SK-N-SH treated with all-trans-retinoic acid at 6 μM for 48 hours (cell line): ENCODE data around the gene STK11IP.
A peak's percentile ranks its signal among the peaks of the same experiment; 100 is the strongest.

ENCODE experiments used
- ATAC-seq: fragments of 200-7000 bp; cut with Tn5 transposase; 3 replicates; pipeline ENCODE4 v1.9.1; 2020; ENCODE audit warnings: mild to moderate bottlenecking, moderate library complexity
- ARNTL ChIP-seq: fragments of 450-650 bp; formaldehyde crosslinking; IDR thresholded peaks from 2 replicates; pipeline ENCODE4 v1.5.0; 2020; ENCODE audit warnings: low read depth, mild to moderate bottlenecking, moderate library complexity, borderline replicate concordance
- BACH2 ChIP-seq: fragments of 250-450 bp; sonication (Bioruptor Pico); IDR thresholded peaks from 2 replicates; pipeline ENCODE4 v1.9.0; 2021; ENCODE audit warnings: mild to moderate bottlenecking, borderline replicate concordance
- CSDC2 ChIP-seq: fragments of 250-450 bp; sonication (Bioruptor Pico); IDR thresholded peaks from 2 replicates; pipeline ENCODE4 v1.5.0; 2020; ENCODE audit warnings: mild to moderate bottlenecking, moderate library complexity
- CSRNP3 ChIP-seq: fragments of 250-450 bp; sonication (Bioruptor Pico); IDR thresholded peaks from 2 replicates; pipeline ENCODE4 v1.5.1; 2021; ENCODE audit warnings: mild to moderate bottlenecking, moderate library complexity
- ESRRG ChIP-seq: fragments of 250-450 bp; sonication (Bioruptor Pico); IDR thresholded peaks from 2 replicates; pipeline ENCODE4 v1.6.1; 2021; ENCODE audit warnings: mild to moderate bottlenecking
- GLIS3 ChIP-seq: fragments of 250-450 bp; sonication (Bioruptor Pico); IDR thresholded peaks from 2 replicates; pipeline ENCODE4 v1.5.0; 2020; ENCODE audit warnings: mild to moderate bottlenecking, moderate library complexity
- PATZ1 ChIP-seq: fragments of 250-450 bp; sonication (Bioruptor Pico); IDR thresholded peaks from 2 replicates; pipeline ENCODE4 v1.8.0; 2020; ENCODE audit warnings: mild to moderate bottlenecking, moderate library complexity, borderline replicate concordance
- PPARA ChIP-seq: fragments of 250-450 bp; sonication (Bioruptor Pico); IDR thresholded peaks from 2 replicates; pipeline ENCODE4 v1.5.0; 2020; ENCODE audit warnings: mild to moderate bottlenecking, borderline replicate concordance
- RARB ChIP-seq: fragments of 250-450 bp; sonication (Bioruptor Pico); IDR thresholded peaks from 2 replicates; pipeline ENCODE4 v1.8.0; 2021; ENCODE audit warnings: mild to moderate bottlenecking, moderate library complexity
- TCF4 ChIP-seq: fragments of 250-450 bp; sonication (Bioruptor Pico); IDR thresholded peaks from 2 replicates; pipeline ENCODE4 v1.8.0; 2021; ENCODE audit warnings: mild to moderate bottlenecking, moderate library complexity, borderline replicate concordance
- TOX ChIP-seq: fragments of 250-450 bp; sonication (Bioruptor Pico); IDR thresholded peaks from 2 replicates; pipeline ENCODE4 v1.8.0; 2021; ENCODE audit warnings: mild to moderate bottlenecking, moderate library complexity, borderline replicate concordance
- ZC3H10 ChIP-seq: fragments of 250-450 bp; sonication (Bioruptor Pico); IDR thresholded peaks from 2 replicates; pipeline ENCODE4 v1.5.1; 2021; ENCODE audit warnings: mild to moderate bottlenecking, moderate library complexity
- ZFP3 ChIP-seq: fragments of 250-450 bp; sonication (Bioruptor Pico); IDR thresholded peaks from 2 replicates; pipeline ENCODE4 v1.5.0; 2020; ENCODE audit warnings: mild to moderate bottlenecking, moderate library complexity
- ZFP30 ChIP-seq: fragments of 450-650 bp; formaldehyde crosslinking; IDR thresholded peaks from 2 replicates; pipeline ENCODE4 v1.5.0; 2022; ENCODE audit warnings: mild to moderate bottlenecking, moderate library complexity
- ZNF565 ChIP-seq: fragments of 450-650 bp; formaldehyde crosslinking; conservative IDR thresholded peaks from 2 replicates; pipeline ENCODE4 v1.5.0; 2020; ENCODE audit warnings: low read depth, mild to moderate bottlenecking, moderate library complexity
- ZNF70 ChIP-seq: fragments of 450-650 bp; formaldehyde crosslinking; IDR thresholded peaks from 2 replicates; pipeline ENCODE4 v1.5.0; 2020; ENCODE audit warnings: mild to moderate bottlenecking, moderate library complexity
- ZNF8 ChIP-seq: fragments of 450-650 bp; formaldehyde crosslinking; IDR thresholded peaks from 2 replicates; pipeline ENCODE4 v1.5.0; 2020; ENCODE audit warnings: mild to moderate bottlenecking, moderate library complexity
- TF ChIP-seq, protein P1 (sequence below): fragments of 250-450 bp; sonication (Bioruptor Pico); IDR thresholded peaks from 2 replicates; pipeline ENCODE4 v1.5.1; 2020; ENCODE audit warnings: low read depth, mild to moderate bottlenecking, moderate library complexity
- TF ChIP-seq, protein P2 (sequence below): fragments of 250-450 bp; sonication (Bioruptor Pico); IDR thresholded peaks from 2 replicates; pipeline ENCODE4 v1.5.0; 2020; ENCODE audit warnings: mild to moderate bottlenecking, moderate library complexity

The STK11IP gene

GRCh38 chr2:219593154-219593553 is 4.5 kb upstream of the STK11IP start:
- ATAC-seq: no peak
- TF ChIP-seq ZNF8 (no peak), ARNTL (no peak), RARB (CRISPR knock-in tag) (no peak), CSRNP3 (CRISPR knock-in tag) (no peak), ZFP3 (CRISPR knock-in tag) (no peak), BACH2 (CRISPR knock-in tag) (no peak), ZFP30 (CRISPR knock-in tag) (no peak), ZNF70 (CRISPR knock-in tag) (no peak), TCF4 (CRISPR knock-in tag) (no peak), PPARA (CRISPR knock-in tag) (no peak), ZNF565 (CRISPR knock-in tag) (no peak), TOX (CRISPR knock-in tag) (no peak)
- TF ChIP-seq, protein P1, sequence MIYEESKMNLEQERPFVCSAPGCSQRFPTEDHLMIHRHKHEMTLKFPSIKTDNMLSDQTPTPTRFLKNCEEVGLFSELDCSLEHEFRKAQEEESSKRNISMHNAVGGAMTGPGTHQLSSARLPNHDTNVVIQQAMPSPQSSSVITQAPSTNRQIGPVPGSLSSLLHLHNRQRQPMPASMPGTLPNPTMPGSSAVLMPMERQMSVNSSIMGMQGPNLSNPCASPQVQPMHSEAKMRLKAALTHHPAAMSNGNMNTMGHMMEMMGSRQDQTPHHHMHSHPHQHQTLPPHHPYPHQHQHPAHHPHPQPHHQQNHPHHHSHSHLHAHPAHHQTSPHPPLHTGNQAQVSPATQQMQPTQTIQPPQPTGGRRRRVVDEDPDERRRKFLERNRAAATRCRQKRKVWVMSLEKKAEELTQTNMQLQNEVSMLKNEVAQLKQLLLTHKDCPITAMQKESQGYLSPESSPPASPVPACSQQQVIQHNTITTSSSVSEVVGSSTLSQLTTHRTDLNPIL (CRISPR knock-in tag): no peak
- TF ChIP-seq, protein P2, sequence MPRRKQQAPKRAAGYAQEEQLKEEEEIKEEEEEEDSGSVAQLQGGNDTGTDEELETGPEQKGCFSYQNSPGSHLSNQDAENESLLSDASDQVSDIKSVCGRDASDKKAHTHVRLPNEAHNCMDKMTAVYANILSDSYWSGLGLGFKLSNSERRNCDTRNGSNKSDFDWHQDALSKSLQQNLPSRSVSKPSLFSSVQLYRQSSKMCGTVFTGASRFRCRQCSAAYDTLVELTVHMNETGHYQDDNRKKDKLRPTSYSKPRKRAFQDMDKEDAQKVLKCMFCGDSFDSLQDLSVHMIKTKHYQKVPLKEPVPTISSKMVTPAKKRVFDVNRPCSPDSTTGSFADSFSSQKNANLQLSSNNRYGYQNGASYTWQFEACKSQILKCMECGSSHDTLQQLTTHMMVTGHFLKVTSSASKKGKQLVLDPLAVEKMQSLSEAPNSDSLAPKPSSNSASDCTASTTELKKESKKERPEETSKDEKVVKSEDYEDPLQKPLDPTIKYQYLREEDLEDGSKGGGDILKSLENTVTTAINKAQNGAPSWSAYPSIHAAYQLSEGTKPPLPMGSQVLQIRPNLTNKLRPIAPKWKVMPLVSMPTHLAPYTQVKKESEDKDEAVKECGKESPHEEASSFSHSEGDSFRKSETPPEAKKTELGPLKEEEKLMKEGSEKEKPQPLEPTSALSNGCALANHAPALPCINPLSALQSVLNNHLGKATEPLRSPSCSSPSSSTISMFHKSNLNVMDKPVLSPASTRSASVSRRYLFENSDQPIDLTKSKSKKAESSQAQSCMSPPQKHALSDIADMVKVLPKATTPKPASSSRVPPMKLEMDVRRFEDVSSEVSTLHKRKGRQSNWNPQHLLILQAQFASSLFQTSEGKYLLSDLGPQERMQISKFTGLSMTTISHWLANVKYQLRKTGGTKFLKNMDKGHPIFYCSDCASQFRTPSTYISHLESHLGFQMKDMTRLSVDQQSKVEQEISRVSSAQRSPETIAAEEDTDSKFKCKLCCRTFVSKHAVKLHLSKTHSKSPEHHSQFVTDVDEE (CRISPR knock-in tag): no peak

GRCh38 chr2:219595256-219595655 is 2.4 kb upstream of the STK11IP start:
- TF ChIP-seq GLIS3 (CRISPR knock-in tag) (no peak), PPARA (CRISPR knock-in tag) (no peak), PATZ1 (no peak)
- no peak for ATAC-seq

- peak; percentile 22 for ATAC-seq
- TF ChIP-seq ARNTL: no peak
- TF ChIP-seq ZC3H10: no peak
- TF ChIP-seq, all 23 proteins: peak for 0
These were observed 604 bp upstream of the STK11IP start for GRCh38 chr2:219596954-219597551.

GRCh38 chr2:219598308-219599078 is 836 bp downstream of the STK11IP start:
- TF ChIP-seq ZNF565 (CRISPR knock-in tag): no peak
- no peak for ATAC-seq

GRCh38 chr2:219603771-219604170 is 6.1 kb downstream of the STK11IP start:
- TF ChIP-seq ZNF8 (no peak), CSDC2 (CRISPR knock-in tag) (no peak), ARNTL (no peak), ZFP30 (CRISPR knock-in tag) (no peak), ZFP3 (CRISPR knock-in tag) (no peak), PPARA (CRISPR knock-in tag) (no peak), TOX (CRISPR knock-in tag) (no peak), ESRRG (CRISPR knock-in tag) (no peak), CSRNP3 (CRISPR knock-in tag) (no peak)
- TF ChIP-seq, protein P1 (CRISPR knock-in tag): no peak
- TF ChIP-seq, all 23 proteins: peak for 0
- ATAC-seq: no peak
